IPS-18a (cell line): Measurements from ENCODE around the gene ARFGEF2.
"Not testable (repeated sequence)": the region's sequence is repeated elsewhere in the genome, so short reads cannot be mapped to it uniquely, and the experiment has no call there.

Experiments
- H3K27ac ChIP-seq: one replicate; pipeline ENCODE4 v1.5.1; 2013; ENCODE audit warnings: low read length
- H3K27me3 ChIP-seq: one replicate; pipeline ENCODE4 v1.6.1; 2013; ENCODE audit warnings: mild to moderate bottlenecking, low read length; ENCODE audit not compliant: control insufficient read depth, insufficient read depth
- H3K36me3 ChIP-seq: one replicate; pipeline ENCODE4 v1.6.1; 2013; ENCODE audit warnings: low read depth, low read length; ENCODE audit not compliant: control insufficient read depth
- H3K4me1 ChIP-seq: one replicate; pipeline ENCODE4 v1.6.1; 2013; ENCODE audit warnings: low read depth, low read length; ENCODE audit not compliant: control insufficient read depth
- H3K4me3 ChIP-seq: one replicate; pipeline ENCODE4 v1.5.1; 2013; ENCODE audit warnings: low read length
- H3K9ac ChIP-seq: one replicate; pipeline ENCODE4 v1.6.1; 2013; ENCODE audit warnings: mild to moderate bottlenecking, low read length, moderate library complexity
- H3K9me3 ChIP-seq: one replicate; pipeline ENCODE4 v1.6.1; 2013; ENCODE audit warnings: low read depth, low read length; ENCODE audit not compliant: control insufficient read depth

ARFGEF2 gene

DNA sequence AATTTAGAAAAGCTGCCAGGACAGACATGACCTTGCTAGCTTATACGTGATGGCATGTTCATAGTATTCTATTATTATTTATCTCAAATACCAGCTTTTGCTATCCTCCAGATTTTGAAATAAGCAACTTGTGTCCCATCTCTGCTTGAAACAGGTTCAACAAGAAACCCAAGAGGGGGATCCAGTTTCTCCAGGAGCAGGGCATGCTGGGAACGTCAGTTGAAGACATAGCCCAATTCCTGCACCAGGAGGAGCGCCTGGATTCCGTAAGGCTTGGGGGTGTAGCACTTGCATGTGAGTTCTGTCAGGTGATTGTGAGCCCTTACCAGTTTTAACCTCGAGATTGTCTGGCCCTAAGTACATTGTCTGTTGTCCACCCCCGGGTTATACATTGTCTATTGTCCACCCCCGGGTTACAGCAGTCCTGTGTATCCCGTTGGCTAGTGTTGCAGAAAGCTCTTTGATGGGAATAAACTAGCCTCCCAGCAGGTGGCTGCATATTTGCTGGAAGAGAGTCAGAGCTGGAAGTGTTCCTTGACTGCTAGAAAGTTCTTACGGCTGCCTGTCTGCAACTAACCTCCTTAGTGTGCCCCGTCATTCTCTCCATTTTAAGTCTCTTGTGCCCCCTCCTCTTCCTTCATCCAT, 63.2 kb downstream of the ARFGEF2 start:
- no peak overlapping the region for H3K27ac ChIP-seq
- no peaks in the 10 kb centered on the region for H3K4me1 ChIP-seq
- H3K9ac ChIP-seq = no peak overlapping the region
- H3K27me3 ChIP-seq = no peaks in the 10 kb centered on the region
- H3K36me3 ChIP-seq = peaks cover 62% of the 10 kb centered on the region
- no peak overlapping the region for H3K4me3 ChIP-seq
- peaks cover 4% of the 10 kb centered on the region for H3K9me3 ChIP-seq

DNA sequence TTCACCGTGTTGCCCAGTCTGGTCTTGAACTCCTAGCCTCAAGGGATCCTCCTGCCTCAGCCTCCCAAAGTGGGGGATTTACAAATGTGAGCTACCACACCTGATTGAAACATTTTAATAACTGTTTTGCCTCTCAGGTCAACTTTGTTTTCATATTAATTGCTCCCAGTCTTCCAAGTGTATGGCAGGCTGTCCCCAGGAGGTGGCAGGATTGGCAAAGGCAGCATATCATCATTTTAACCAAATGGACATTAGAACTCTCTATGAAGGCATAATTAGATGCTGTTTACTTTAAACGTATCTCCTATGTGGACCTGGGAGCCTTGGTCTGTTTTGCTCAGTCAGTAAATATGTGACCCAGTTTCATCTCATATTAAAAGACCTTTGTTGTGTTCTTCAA, 65.4 kb downstream of the ARFGEF2 start:
- Histone ChIP-seq H3K36me3 (peaks cover 82% of the 10 kb centered on the region), H3K4me3 (no peak overlapping the region), H3K9ac (no peak overlapping the region), H3K4me1 (no peaks in the 10 kb centered on the region), H3K27me3 (no peaks in the 10 kb centered on the region), H3K27ac (no peak overlapping the region), H3K9me3 (peaks cover 4% of the 10 kb centered on the region)

DNA sequence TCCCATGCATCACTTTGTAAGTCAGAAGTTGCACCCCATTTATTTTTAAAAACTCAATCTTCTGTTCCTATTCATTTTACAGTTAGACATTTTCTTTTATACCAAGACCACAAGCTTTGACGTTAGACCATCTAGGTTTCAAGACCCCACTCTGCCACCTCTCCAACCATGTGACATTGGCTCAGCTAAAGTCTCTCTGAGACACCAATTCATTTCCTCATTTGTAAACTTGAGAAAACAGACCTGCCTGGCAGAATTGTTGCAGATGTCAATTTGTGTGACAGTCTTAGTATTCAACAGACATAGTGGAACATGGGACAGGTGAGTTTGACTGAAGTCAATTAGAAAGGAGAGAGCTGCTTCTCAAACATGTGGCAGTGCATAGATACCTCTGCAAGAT, 69.0 kb downstream of the ARFGEF2 start:
- H3K4me3 ChIP-seq = no peak overlapping the region
- H3K9ac ChIP-seq = no peak overlapping the region
- no peaks in the 10 kb centered on the region for H3K4me1 ChIP-seq
- H3K9me3 ChIP-seq = no peaks in the 10 kb centered on the region
- H3K27ac ChIP-seq = no peak overlapping the region
- peaks cover 87% of the 10 kb centered on the region for H3K36me3 ChIP-seq
- H3K27me3 ChIP-seq = no peaks in the 10 kb centered on the region

DNA sequence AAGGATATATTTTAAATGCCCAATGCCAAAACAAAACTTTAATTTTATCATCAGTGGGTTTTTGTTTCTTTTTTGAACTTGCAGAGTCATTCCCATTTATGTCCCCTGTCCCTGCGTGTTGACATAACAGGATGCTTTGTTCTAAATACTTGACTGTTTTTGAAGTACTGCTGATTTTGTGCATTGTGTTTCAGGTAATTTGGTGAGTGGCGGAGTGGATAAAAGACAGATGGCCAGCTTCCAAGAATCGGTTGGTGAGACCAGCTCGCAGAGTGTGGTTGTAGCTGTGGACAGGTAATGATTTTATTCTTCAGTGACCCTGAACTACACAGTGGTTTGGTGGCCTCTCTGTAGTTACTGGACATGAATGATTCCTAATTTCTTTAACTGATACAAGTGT, 74.1 kb downstream of the ARFGEF2 start:
- Histone ChIP-seq H3K27me3 (no peaks in the 10 kb centered on the region), H3K27ac (no peak overlapping the region), H3K4me3 (no peak overlapping the region), H3K4me1 (no peaks in the 10 kb centered on the region), H3K36me3 (peaks cover 73% of the 10 kb centered on the region), H3K9ac (no peak overlapping the region), H3K9me3 (no peaks in the 10 kb centered on the region)

DNA sequence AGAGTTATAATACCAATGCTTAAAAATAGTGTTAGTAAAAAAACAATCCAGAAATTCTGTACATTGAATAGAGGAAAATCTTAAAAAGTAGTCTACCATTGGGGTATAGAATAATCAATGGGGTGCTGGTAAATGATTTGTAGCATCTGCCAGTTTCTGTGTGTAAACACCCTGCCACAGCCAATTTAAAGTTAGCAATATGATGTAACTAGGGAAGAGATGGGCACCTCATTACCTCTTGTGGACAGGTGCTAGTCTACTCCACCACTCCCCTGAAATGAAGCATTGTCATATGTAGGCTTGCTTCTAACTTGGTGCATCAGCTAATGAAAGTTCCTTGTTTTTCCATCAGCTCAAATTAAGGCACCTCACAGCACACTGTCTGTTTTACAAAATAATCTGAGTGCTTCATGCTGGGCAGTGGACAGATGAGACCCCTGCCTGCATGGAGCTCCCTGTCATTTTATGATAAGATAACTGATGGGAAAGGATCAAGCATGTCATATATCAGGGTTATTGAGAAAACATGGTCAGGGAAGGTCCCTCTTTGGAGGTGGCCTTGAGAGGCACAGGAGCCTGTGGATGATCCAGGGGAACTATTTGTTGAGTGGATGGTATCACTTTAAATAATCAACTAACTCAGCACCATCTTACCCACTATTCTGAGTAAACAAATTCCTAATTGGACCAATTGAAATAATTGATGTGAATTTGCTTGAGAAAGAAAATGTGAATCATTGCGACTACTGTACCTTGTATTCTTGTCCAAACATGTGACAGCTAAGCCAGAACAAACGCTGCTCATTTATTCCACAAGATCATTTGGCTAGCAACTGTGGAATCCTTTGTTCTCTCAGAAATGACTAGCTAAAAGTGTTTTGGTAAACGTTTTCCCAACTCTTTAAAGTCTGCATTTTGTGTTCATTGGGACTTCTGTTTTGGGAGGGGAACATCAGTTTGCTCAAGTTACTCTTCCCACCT, 78.7 kb downstream of the ARFGEF2 start:
- H3K9ac ChIP-seq = no peak overlapping the region
- no peaks in the 10 kb centered on the region for H3K27me3 ChIP-seq
- H3K4me3 ChIP-seq = no peak overlapping the region
- no peaks in the 10 kb centered on the region for H3K4me1 ChIP-seq
- H3K36me3 ChIP-seq = peaks cover 39% of the 10 kb centered on the region
- no peaks in the 10 kb centered on the region for H3K9me3 ChIP-seq
- no peak overlapping the region for H3K27ac ChIP-seq

DNA sequence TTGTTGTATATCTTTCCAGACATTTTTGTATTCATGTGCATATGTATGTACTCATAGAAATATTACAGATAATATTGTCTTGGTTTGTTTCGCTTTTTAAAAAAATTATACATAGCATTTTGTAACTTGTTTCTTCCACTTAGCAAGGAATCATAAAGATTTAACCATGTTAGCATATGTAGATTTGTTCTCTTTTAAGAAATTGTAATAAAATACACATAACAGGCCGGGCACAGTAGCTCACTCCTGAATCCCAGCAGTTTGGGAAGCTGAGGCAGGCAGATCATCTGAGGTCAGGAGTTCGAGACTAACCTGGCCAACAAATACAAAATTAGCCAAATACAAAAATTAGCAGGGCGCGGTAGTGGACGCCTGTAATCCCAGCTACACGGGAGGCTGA, 80.2 kb downstream of the ARFGEF2 start:
- H3K4me3 ChIP-seq = no peak overlapping the region
- no peak overlapping the region for H3K27ac ChIP-seq
- no peaks in the 10 kb centered on the region for H3K9me3 ChIP-seq
- no peak overlapping the region for H3K9ac ChIP-seq
- no peaks in the 10 kb centered on the region for H3K4me1 ChIP-seq
- H3K27me3 ChIP-seq = no peaks in the 10 kb centered on the region
- H3K36me3 ChIP-seq = peaks cover 33% of the 10 kb centered on the region

DNA sequence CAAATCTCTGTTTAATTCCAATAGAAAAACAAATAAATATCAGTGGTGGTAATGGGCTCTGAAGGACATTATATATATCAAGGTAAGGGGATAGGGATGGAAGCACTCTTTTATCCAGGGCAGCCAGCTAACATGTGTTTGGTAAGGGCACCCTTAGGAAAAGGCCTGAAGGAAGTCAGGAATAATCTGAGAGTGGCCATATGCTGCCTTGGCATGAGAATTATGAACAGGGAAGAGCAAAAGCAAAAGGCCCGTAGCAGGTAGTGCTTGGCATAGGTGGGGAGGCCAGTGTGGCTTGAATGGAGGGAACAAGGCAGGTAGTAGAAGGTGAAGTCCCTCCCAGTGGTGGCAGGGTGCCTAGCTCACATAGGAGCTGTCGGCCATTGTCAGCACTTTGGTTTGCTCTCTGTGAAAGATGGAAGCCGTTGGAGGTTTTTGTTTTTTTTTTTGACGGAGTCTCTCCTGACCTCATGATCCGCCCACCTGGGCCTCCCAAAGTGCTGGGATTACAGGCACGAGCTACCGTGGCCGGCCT, 85.0 kb downstream of the ARFGEF2 start:
- peaks cover 39% of the 10 kb centered on the region for H3K36me3 ChIP-seq
- H3K27me3 ChIP-seq = no peaks in the 10 kb centered on the region
- no peak overlapping the region for H3K4me3 ChIP-seq

DNA sequence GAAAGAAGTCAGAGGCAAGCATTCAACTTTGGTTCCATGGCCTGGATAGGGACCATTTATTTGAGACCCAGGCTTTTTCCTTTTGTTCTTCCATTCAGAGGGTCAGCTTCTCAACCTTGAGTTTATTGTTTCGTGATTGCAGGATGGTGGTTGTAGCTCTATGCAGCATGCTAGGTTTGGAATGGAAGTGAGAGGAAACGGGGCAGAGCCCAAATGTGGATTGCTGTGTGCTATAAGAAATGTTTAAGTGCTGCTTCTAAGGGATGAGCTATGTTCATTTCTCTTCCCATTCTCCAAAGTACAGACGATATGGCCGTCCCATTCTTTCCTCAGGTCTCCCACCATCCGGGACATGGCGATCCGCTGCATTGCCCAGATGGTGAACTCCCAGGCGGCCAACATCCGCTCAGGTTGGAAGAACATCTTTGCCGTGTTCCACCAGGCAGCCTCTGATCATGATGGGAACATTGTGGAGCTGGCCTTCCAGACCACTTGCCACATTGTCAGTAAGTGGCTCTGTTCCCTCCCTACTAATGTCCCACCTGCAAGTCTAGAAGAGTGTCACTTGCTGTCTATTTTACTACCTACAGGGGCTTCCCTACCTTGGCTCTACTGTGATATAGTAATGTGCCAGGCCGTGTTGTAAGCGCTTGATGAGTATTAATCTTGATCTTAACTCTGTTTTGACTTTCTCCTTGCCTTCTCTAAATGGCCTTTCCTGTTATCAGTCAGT, 88.6 kb downstream of the ARFGEF2 start:
- Histone ChIP-seq H3K4me1 (no peaks in the 10 kb centered on the region), H3K27me3 (no peaks in the 10 kb centered on the region), H3K9ac (no peak overlapping the region), H3K27ac (no peak overlapping the region), H3K36me3 (peaks cover 66% of the 10 kb centered on the region), H3K9me3 (no peaks in the 10 kb centered on the region), H3K4me3 (no peak overlapping the region)

More for the DNA sequence above, 85.0 kb downstream of the ARFGEF2 start:
- no peaks in the 10 kb centered on the region for H3K4me1 ChIP-seq
- no peaks in the 10 kb centered on the region for H3K9me3 ChIP-seq
- no peak overlapping the region for H3K9ac ChIP-seq
- no peak overlapping the region for H3K27ac ChIP-seq

DNA sequence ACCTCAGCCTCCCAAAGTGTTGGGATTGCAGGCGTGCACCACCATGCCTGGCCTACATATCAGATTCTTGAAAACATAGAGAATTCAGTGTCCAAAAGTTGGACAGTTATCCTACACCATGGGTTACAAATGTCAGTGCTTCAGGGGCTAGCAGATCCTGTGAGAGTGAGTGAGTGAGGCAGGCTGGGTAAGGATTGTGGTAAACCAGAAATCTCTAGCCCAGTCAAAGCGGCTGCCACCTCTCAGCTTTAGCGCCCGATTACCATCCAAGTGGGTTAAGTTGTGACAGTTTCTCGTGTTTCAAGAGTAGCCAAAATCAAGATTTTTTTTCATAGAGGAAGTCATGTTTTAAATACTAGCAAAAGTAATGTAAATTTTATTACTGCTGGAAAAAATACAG, 102.7 kb downstream of the ARFGEF2 start:
- Histone ChIP-seq H3K4me3 (no peak overlapping the region), H3K9ac (no peak overlapping the region), H3K36me3 (peaks cover 42% of the 10 kb centered on the region), H3K27me3 (no peaks in the 10 kb centered on the region), H3K27ac (no peak overlapping the region), H3K4me1 (no peaks in the 10 kb centered on the region), H3K9me3 (no peaks in the 10 kb centered on the region)

DNA sequence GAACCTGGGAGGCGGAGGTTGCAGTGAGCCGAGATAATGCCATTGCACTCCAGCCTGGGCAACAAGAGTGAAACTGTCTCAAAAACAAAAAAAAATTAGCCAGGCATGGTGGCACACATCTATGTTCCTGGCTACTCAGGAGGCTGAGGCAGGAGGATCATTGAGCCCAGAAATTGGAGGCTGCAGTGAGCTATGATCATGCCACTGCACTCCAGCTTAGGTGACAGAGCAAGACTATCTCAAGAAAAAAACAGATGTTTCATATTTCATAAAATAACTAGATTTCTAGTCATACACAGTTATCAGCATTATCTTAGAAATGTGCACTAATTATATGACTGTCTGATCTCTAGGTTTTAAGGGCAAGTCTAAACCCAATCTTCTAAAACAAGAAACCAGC, 106.7 kb downstream of the ARFGEF2 start:
- H3K9me3 ChIP-seq, H3K27ac ChIP-seq, H3K4me3 ChIP-seq, H3K27me3 ChIP-seq, H3K4me1 ChIP-seq, H3K9ac ChIP-seq: not testable (repeated sequence)
- peaks cover 42% of the 10 kb centered on the region for H3K36me3 ChIP-seq

DNA sequence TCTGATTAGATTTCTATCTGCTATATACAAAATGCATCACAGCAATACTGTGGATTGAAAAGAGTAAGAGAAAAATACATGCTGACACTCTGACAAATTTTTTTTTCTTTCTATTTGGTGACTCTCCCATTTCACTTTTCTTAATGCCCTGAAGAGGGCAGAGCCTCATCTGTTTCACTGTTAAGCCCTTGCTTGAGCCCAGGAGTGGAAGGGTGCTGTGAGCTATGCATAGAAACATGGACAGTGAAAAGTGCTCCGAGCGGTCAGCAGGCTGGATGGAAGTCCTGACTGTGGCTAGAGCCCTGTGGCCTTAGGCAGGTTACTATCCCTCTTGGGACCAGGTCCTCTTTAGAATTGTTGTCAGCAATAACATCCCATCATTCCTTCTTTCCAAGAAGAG, 107.2 kb downstream of the ARFGEF2 start:
- Histone ChIP-seq H3K27me3 (no peaks in the 10 kb centered on the region), H3K4me3 (no peak overlapping the region), H3K4me1 (no peaks in the 10 kb centered on the region), H3K36me3 (peaks cover 44% of the 10 kb centered on the region), H3K27ac (no peak overlapping the region), H3K9ac (no peak overlapping the region), H3K9me3 (no peaks in the 10 kb centered on the region)
